ENCODE results near the gene PALLD.

The PALLD gene

DNA sequence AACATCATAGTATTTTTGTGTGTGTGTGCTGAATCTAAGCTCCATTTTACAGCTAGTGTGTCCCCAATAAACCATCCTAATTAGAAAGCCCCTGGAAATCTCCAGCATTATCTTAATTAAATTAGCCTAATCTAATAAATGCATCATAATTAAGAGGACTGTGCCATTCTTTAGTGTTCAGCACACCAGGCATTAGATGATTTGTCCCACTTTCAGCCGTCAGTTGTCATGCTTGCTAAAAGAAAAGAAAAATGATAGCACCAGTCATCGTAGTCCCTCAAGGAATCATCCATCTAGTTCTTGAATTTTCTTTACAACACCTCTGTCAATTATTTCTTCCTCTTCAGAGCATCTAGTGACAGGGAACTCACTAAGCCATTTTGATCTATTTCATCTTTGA, 155.9 kb downstream of the PALLD start:
- WGBS: 89% methylated on average over 2 of the region's 2 CpGs
- no peak overlapping the region for H3K9ac ChIP-seq (ENCODE audit: low read depth, low read length)

DNA sequence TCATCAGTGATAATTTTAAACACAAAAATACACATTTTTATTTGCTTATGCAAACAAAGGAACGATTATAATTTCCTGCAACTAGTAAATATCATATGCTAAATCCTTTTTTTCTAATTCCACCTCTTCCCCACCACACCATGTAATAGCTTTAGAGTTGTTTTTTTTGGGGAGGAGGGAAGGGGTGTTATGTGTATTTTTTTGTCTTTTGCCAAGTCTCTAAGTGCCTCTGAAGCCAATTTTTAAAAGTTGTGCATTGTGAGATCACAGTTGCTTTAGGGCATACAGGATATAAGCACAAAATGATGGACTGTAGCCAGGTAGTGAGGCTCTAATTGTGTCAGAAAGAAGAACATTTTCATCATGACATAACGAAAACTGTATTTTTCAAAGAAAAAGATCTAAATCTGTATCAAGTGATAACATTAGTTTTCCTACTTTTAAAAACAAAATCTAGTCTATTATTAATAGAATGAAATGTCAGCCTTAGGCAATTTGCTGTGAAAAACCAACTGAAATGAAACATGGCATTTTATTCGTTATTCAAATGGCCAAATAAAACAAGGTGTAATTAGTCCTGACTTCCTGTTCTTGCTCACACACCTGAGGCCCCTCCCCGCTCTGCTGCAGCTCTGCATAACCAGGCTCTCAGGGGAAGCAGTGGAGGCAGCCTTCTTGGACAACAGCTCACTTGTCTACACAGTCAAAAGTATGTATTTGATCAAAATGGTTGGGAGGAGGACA, 157.4 kb downstream of the PALLD start:
- peaks cover 40% of the 10 kb centered on the region for H3K4me1 ChIP-seq (ENCODE audit: insufficient read depth, low read length)
- WGBS: 86% methylated on average over 3 of the region's 4 CpGs
- no peak overlapping the region for H3K4me3 ChIP-seq (ENCODE audit: low read length)
- no peaks in the 10 kb centered on the region for H3K36me3 ChIP-seq (ENCODE audit: insufficient read depth, low read length)
- no peaks in the 10 kb centered on the region for H3K27me3 ChIP-seq (ENCODE audit: insufficient read depth, low read length)
- H3K9me3 ChIP-seq (ENCODE audit: insufficient read depth, low read depth, low read length): no peaks in the 10 kb centered on the region
- H3K27ac ChIP-seq (ENCODE audit: low read depth, low read length): no peak overlapping the region
- no peak overlapping the region for H3K9ac ChIP-seq (ENCODE audit: low read depth, low read length)

More for the DNA sequence above, 155.9 kb downstream of the PALLD start:
- Histone ChIP-seq H3K4me3 (ENCODE audit: low read length) (no peak overlapping the region), H3K9me3 (ENCODE audit: insufficient read depth, low read depth, low read length) (no peaks in the 10 kb centered on the region), H3K27me3 (ENCODE audit: insufficient read depth, low read length) (no peaks in the 10 kb centered on the region), H3K27ac (ENCODE audit: low read depth, low read length) (no peak overlapping the region), H3K4me1 (ENCODE audit: insufficient read depth, low read length) (peaks cover 52% of the 10 kb centered on the region), H3K36me3 (ENCODE audit: insufficient read depth, low read length) (no peaks in the 10 kb centered on the region)

DNA sequence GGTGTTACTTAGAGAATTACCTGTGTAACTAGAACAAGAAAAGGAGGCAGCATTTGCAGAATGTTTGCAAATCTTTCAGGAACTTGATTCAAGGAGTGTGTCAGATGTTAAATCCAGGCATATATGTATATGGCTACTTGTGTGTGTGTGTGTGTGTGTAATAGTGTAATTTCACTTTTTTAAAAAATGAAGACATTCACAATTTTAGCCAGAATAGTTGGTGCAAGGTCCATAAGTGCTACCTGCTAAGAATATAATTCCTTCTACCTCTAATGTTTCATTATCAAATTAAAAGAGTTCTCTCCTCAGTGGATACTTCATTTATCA, 158.0 kb downstream of the PALLD start:
- Histone ChIP-seq H3K27ac (ENCODE audit: low read depth, low read length) (no peak overlapping the region), H3K27me3 (ENCODE audit: insufficient read depth, low read length) (no peaks in the 10 kb centered on the region), H3K9ac (ENCODE audit: low read depth, low read length) (no peak overlapping the region), H3K9me3 (ENCODE audit: insufficient read depth, low read depth, low read length) (no peaks in the 10 kb centered on the region), H3K4me1 (ENCODE audit: insufficient read depth, low read length) (peaks cover 40% of the 10 kb centered on the region), H3K36me3 (ENCODE audit: insufficient read depth, low read length) (no peaks in the 10 kb centered on the region), H3K4me3 (ENCODE audit: low read length) (no peak overlapping the region)

DNA sequence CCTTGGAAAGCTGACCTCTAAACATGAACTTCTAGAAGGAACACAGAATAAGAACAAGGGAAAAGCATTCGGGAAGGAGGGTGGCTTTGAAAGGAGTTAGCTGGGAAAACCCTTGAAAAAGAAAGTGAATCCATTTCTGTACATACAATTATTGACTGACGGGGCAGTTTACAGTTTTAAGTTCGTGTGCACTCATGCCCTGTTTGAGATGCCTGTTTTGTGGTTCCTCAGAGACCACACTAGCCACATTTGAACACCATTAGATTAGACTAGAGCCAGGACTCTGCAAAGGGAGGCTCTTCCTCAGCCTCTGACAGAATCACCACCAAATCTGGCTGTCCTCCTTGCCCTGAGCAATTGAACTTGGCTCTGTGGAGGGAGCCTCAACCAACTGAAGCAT, 158.3 kb downstream of the PALLD start:
- WGBS: 97% methylated on average over 3 of the region's 3 CpGs
- no peaks in the 10 kb centered on the region for H3K27me3 ChIP-seq (ENCODE audit: insufficient read depth, low read length)
- no peaks in the 10 kb centered on the region for H3K36me3 ChIP-seq (ENCODE audit: insufficient read depth, low read length)
- no peak overlapping the region for H3K4me3 ChIP-seq (ENCODE audit: low read length)
- peaks cover 43% of the 10 kb centered on the region for H3K4me1 ChIP-seq (ENCODE audit: insufficient read depth, low read length)
- H3K9ac ChIP-seq (ENCODE audit: low read depth, low read length): no peak overlapping the region
- no peaks in the 10 kb centered on the region for H3K9me3 ChIP-seq (ENCODE audit: insufficient read depth, low read depth, low read length)
- H3K27ac ChIP-seq (ENCODE audit: low read depth, low read length): no peak overlapping the region

DNA sequence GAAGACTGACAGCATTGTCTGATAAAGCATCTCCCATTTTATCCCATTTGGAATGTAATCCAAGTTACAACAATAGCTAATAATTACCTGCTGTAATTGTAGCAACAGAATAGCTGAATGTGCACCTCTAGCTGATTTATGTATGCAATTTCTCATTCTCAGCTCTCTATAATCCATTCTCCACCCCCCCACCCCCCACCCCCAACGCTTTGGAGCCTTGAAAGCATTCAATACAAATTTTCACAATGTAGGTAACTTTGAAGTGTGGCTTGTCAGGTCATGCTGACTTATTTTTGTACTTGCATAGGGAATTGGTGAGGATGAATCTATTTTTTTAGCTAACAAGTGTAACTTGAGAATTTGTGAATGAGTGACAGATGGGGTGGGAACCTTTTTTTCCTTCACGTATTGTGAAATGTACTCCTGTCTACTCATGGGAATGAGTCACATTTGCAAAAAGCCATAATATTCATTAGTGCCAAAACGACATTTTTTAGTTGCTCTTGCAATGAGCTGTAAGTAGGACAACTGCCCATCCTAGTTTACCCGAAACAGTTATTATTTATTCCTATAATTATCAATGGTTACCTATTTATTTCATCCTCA, 159.3 kb downstream of the PALLD start:
- H3K27me3 ChIP-seq (ENCODE audit: insufficient read depth, low read length): no peaks in the 10 kb centered on the region
- peaks cover 41% of the 10 kb centered on the region for H3K4me1 ChIP-seq (ENCODE audit: insufficient read depth, low read length)
- no peak overlapping the region for H3K27ac ChIP-seq (ENCODE audit: low read depth, low read length)

DNA sequence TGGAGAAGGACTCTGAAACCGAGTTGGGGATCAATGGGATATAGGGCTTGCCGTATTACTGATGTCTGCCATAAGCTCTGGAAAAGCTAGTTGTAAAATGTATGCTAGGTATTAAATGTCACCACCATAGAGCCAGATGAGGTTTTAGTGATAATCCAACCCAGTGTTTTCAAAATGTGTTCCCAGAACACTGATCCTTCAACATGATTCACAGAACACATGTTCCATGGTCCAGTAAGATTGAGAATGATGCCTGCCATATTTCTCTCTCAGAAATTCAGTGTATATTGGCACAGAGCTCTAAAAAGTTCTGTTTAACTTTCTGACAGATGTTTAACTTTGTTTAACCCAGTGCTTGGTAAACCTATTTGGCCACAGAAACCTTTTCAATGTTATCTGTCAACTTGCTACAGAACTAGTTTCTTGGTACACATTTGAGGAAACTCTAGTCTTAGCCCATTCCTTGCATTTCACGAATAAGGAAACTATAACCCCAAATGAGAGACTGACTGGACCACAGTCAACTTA, 160.2 kb downstream of the PALLD start:
- no peaks in the 10 kb centered on the region for H3K9me3 ChIP-seq (ENCODE audit: insufficient read depth, low read depth, low read length)
- peaks cover 34% of the 10 kb centered on the region for H3K4me1 ChIP-seq (ENCODE audit: insufficient read depth, low read length)
- 93% methylated on average over 3 of the region's 3 CpGs for WGBS
- H3K27me3 ChIP-seq (ENCODE audit: insufficient read depth, low read length): no peaks in the 10 kb centered on the region
- no peak overlapping the region for H3K9ac ChIP-seq (ENCODE audit: low read depth, low read length)
- no peaks in the 10 kb centered on the region for H3K36me3 ChIP-seq (ENCODE audit: insufficient read depth, low read length)
- H3K27ac ChIP-seq (ENCODE audit: low read depth, low read length): no peak overlapping the region
- no peak overlapping the region for H3K4me3 ChIP-seq (ENCODE audit: low read length)

More for the DNA sequence above, 159.3 kb downstream of the PALLD start:
- H3K9me3 ChIP-seq (ENCODE audit: insufficient read depth, low read depth, low read length): no peaks in the 10 kb centered on the region
- H3K4me3 ChIP-seq (ENCODE audit: low read length): no peak overlapping the region
- H3K36me3 ChIP-seq (ENCODE audit: insufficient read depth, low read length): no peaks in the 10 kb centered on the region
- no peak overlapping the region for H3K9ac ChIP-seq (ENCODE audit: low read depth, low read length)
- WGBS: 93% methylated on average over 3 of the region's 4 CpGs

DNA sequence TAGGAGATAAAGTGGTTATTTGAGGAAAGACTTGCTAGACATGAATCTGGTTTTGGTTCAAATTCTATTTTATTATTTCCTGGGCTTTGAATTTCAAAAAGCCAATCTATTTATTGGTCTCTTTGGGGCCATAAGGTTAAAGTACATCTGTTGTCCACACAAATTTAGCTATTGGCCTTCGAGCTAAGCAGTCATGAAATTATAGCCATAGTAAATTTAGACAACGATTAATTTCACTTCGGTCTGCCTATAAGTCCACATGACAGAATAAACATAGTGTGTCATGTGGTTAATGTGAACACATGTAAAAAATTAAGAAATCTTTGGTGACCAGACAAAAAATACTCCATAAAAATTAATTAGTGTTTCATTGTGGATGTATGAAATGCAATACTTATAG, 161.9 kb downstream of the PALLD start:
- Histone ChIP-seq H3K4me3 (ENCODE audit: low read length) (no peak overlapping the region), H3K27ac (ENCODE audit: low read depth, low read length) (no peak overlapping the region)

DNA sequence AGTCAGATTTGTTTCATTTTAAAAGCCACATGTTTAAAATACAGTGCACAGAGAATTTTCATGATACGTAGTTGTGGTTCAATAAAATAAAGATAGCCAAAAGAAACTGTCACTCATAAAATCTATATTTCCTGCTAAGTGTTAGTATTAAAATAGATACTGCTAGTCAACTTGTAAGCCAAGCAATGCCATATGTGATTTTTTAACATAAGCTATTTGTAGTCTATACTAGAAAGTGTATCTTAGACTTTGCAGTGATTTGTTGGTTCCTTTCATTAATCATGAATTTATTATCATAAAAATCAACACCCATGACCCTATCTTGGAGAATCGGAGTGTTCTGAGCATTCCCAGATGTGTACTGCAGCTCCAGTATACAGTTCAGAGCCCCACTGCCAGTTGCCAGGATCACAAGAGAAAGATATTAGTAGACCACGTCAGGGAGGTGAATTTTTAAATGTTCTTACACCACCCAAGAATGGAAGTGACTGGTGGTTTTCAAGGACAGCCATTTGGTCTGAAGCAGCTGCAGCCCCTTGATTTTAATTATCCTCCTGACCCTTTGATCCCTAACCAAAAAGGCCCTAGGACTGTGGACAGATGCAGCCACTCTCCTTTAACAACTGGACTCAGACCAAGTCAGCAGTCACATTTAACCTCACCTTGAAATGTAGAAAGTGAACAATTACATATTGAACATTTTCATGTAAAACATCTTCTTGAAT, 163.1 kb downstream of the PALLD start:
- no peaks in the 10 kb centered on the region for H3K27me3 ChIP-seq (ENCODE audit: insufficient read depth, low read length)
- 88% methylated on average over 2 of the region's 3 CpGs for WGBS
- H3K9me3 ChIP-seq (ENCODE audit: insufficient read depth, low read depth, low read length): no peaks in the 10 kb centered on the region
- H3K9ac ChIP-seq (ENCODE audit: low read depth, low read length): no peak overlapping the region
- no peak overlapping the region for H3K27ac ChIP-seq (ENCODE audit: low read depth, low read length)
- H3K36me3 ChIP-seq (ENCODE audit: insufficient read depth, low read length): no peaks in the 10 kb centered on the region
- no peak overlapping the region for H3K4me3 ChIP-seq (ENCODE audit: low read length)
- H3K4me1 ChIP-seq (ENCODE audit: insufficient read depth, low read length): peaks cover 15% of the 10 kb centered on the region

More for the DNA sequence above, 161.9 kb downstream of the PALLD start:
- no peaks in the 10 kb centered on the region for H3K36me3 ChIP-seq (ENCODE audit: insufficient read depth, low read length)
- no peaks in the 10 kb centered on the region for H3K9me3 ChIP-seq (ENCODE audit: insufficient read depth, low read depth, low read length)
- H3K27me3 ChIP-seq (ENCODE audit: insufficient read depth, low read length): no peaks in the 10 kb centered on the region
- no peak overlapping the region for H3K9ac ChIP-seq (ENCODE audit: low read depth, low read length)
- peaks cover 25% of the 10 kb centered on the region for H3K4me1 ChIP-seq (ENCODE audit: insufficient read depth, low read length)
- 92% methylated on average over 2 of the region's 3 CpGs for WGBS

DNA sequence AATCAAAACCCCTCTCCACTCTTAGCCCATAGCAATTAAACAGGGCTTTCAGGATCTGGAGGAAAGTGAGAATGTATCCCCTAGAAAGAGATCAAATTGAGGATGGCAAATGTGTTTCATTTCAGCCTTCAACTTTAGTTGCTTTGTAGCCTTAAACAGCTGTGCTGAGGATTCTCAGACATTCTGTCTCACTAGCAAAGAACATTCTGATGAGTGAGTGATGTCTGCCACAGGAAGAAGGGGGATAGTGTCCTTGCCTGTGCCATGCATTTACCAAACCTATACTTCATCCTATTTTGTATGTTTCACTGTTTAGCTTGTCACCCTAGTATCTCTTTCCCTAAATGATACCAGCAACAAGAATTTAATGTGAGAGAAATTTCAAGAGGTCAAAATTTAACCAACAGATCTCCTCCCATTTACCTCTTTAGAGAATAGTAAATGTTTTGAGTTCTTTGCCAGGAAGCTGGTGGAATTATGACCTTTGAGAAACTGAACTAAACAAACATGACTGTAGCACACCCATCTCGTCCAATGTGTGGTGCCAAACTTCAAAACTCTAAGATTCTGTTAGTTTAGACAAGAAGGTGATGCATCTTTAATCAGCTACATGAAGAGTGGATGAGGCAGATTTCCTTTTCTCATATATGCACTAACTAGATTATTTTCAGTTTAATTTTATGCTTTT, 165.6 kb downstream of the PALLD start:
- no peak overlapping the region for H3K4me3 ChIP-seq (ENCODE audit: low read length)
- no peak overlapping the region for H3K9ac ChIP-seq (ENCODE audit: low read depth, low read length)
- no peaks in the 10 kb centered on the region for H3K27me3 ChIP-seq (ENCODE audit: insufficient read depth, low read length)
- H3K36me3 ChIP-seq (ENCODE audit: insufficient read depth, low read length): no peaks in the 10 kb centered on the region
- H3K4me1 ChIP-seq (ENCODE audit: insufficient read depth, low read length): peaks cover 15% of the 10 kb centered on the region; the same call in 1 of the 2 replicates
- H3K27ac ChIP-seq (ENCODE audit: low read depth, low read length): no peak overlapping the region
- 100% methylated on average over 1 of the region's 1 CpG for WGBS
- no peaks in the 10 kb centered on the region for H3K9me3 ChIP-seq (ENCODE audit: insufficient read depth, low read depth, low read length)

DNA sequence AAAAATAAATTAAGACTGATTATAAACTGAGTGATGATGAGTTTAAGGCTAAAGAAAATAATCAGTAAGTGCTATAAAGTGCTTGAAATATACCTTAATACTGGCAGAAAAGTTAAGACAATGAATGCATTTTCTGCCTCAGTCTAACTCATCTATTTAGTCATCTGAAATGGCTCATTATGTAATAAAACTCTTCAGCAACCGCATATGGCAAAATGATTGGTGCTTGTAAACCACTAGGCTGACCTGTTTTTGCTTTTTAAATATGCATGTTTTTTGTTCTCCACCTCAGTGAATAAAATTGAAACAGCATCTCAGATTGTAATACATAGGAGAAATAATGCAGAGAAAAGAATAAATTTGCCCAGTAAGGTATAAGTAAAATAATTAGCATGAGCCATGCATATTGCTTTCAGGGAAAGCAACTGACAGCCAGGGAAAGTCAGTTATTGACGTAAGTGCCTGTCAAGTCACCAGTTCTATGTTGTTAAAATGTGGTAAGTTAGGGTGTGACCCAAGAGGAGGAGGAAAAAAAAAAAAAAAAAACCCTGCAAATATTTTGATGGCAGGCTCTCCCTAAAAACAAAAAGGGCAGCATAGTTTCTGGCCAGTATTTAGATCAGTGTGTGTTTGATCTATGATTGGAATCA, 167.5 kb downstream of the PALLD start:
- no peak overlapping the region for H3K4me3 ChIP-seq (ENCODE audit: low read length)
- no peak overlapping the region for H3K27ac ChIP-seq (ENCODE audit: low read depth, low read length)
- peaks cover 19% of the 10 kb centered on the region; the same call in 1 of the 2 replicates for H3K4me1 ChIP-seq (ENCODE audit: insufficient read depth, low read length)
- no peaks in the 10 kb centered on the region; the same call in 1 of the 2 replicates for H3K36me3 ChIP-seq (ENCODE audit: insufficient read depth, low read length)
- no peaks in the 10 kb centered on the region for H3K27me3 ChIP-seq (ENCODE audit: insufficient read depth, low read length)
- no peak overlapping the region for H3K9ac ChIP-seq (ENCODE audit: low read depth, low read length)
- WGBS: 92% methylated on average over 2 of the region's 2 CpGs
- no peaks in the 10 kb centered on the region for H3K9me3 ChIP-seq (ENCODE audit: insufficient read depth, low read depth, low read length)
